Kidney capillary endothelial cell (primary cell): ENCODE results near the gene TMEM175.
"Not testable (repeated sequence)": the region's sequence is repeated elsewhere in the genome, so short reads cannot be mapped to it uniquely, and the experiment has no call there.

Source experiments
- DNase-seq: peaks from one replicate; pipeline ENCODE4 v3.0.0-alpha.2; 2018; ENCODE audit warnings: low spot score

Gene TMEM175

DNA sequence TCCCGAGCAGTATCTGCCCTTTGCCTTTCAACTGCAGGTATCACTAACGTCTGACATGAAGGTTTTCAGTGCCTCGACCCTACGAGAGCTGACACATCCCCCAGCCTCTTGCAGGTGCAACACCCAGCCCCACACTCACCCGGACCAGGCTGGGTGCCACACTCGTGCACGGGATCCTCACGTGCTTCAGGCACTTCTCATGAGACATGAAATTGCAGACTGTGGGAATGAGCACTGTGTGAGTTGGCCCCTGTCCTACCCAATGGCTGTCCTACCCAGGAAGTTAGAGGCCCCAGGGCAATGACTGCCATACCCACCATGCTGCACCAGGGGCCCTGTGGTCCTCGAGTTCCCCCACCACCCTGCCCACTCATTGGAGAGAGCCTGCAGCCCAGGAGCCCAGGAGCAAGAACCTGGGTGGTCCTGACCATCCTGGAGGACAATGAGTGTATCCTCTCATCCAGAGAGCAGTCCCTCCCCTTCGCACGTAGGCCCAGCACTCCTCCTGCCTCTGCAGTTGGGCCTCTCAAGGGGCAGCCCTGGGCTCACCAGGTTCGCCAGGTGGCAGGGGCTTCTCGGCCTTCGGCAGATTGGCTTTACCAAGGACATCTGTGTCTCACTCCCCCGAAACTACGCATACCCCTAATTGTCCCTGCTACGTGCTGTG, 38.7 kb downstream of the TMEM175 start:
- DNase-seq, result no peak

DNA sequence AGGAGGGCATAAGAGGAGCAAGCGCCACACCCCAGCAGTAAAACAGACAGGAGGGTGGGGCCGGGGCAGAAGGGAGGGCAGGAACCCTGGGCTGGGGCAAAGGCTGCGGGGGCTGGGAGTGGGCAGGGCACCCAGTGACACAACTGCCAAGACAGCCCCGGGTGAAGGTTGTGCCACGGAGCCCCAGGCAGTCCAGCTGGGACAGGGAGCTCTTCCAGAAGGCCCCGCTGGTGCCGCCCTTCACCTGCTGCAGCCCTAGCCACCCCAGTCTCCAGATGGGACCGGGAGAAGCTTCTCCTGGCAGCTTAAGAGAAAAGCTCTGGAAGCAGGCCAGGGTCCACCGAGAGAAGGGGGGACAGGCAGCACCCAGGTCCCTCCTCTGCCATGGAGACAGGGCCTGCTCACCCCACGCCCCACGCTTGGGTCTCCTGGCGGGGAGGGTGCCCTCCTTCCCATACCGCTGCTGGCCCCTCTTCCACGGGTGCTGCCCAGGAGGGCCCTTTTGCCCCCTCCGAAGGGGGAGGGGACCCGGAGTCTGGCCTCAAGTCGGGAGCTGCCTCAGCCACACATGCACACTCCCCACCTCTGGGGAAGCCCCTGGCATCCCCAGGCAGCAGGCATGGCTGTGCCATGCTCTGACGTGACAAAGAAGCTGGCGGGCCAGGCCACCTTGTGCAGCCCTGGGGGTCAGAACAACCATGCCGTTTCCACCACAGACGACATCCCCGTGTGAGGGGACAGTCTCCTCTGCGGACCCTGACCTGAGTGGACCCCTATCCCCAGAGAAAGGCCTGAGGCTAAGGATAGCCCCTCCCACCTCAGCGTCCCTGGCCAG, 39.6 kb downstream of the TMEM175 start:
- DNase-seq, result no peak

DNA sequence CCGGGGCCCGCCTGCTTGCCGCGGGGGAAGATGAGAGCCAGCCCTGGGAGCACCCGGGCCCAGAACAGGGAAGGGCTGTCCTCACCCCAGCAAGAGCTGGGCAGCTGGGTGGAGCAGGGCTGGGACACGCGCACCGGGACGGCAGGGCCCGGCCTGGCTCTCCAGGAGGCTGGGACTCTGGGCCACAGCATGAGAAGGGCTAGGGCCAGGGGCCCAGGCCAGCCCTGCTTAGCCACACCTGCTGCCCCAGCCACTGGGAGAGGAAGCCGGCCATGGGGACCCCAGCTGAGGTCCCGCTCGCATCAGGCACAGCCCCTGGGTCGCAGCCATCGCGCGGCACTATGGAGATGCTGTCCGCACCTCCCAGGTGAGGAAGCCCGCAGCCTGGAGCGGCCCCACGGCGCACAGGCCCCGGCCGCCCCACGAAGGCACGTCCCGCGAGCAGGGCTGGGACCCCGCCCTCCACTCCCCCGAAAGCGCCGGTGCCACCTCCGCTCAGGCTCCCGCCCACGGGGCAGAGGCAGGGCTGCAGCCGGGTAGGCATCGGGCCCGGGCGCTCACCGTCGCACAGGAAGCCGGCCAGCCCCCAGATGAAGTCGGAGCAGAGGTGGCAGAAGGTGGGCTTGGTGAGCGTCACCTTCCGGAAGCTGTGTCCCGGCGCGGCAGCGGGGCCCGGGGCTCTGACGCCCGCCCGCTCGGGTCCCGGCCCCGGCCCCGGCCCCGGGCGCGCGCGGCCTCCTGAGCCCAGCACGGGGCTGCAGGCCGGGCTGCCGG, 40.6 kb downstream of the TMEM175 start:
- DNase-seq, result peak; percentile 15

DNA sequence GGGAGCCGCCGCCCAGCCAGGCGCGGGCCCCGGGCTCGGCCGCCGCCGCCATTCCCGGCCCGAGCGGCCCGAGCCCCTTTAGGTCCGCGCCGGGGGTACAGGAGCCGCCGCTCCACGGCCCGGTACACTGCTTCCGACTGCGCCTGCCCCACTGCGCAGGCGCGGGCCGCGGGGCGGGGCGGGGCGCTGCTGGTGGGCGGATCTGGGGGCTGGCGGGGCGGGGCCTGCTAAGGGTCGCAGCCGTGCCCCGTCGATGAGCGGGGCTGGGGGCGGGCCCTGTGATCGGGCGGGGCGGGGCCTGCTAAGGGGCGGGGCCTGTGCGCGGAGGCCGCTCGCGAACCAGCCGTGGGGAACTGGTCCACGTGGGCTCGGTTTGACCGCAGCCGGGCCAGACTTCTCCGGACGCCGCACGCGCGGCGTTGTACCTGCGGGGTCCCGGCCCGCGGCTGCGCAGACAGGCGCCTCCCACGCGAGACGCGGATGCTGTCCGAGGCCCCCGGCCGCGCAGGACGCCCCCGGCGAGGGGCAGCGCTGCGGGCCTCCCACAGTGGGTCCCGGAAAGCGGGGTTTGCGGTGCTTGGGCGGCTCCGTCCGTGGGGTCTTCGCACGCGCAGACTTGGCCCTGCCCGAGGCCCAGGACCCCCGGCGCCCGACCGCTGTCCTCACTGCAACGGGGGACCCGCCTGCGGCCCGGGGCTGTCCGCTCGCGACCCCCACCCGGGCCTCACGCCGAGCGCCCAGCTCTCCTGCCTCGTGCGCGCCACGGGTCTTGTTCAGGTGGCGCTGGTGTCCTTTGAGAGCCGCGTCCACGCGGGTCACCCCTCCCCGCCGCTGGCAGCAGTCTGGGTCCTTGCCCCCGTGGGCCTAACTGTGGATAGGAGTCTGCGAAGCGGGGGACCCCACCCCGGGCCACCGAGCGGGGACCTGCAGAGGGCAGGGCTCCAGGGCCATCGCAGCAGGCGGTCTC, 41.5 kb downstream of the TMEM175 start, which contains the start of gene DGKQ:
TSS of gene DGKQ (minus strand) at position 139 of the 967 bp plus-strand sequence. CDS start at position 52, 87 bp downstream.
- DNase-seq, result peak; percentile 72

DNA sequence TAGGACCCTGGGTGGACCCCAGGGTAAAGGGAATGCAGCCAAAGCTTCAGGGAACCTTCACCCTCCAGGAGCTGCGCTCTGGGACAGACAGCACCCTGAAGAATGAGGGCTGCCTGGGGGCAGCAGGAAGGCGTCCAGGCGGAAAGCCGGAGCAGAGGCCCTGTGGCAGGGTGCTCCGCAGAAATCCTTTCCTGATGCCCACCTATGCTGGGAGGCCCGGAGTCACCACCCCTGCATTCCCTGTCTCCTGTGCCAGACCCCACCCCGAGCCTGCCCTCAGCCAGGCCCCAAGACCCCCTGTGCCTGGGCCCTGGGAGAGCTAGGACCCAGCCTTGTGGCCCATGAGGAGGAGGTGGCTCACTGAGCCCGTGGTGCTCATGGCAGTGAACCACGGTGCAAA, 42.4 kb downstream of the TMEM175 start:
- no peak for DNase-seq

DNA sequence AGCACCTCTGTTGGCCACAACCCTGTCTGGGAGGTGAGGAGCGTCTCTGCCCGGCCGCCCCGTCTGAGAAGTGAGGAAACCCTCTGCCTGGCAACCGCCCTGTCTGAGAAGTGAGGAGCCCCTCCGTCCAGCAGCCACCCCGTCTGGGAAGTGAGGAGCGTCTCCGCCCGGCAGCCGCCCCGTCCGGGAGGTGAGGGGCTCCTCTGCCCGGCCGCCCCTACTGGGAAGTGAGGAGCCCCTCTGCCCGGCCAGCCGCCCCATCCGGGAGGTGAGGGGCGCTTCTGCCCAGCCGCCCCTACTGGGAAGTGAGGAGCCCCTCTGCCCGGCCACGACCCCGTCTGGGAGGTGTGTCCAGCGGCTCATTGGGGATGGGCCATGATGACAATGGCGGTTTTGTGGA, 43.8 kb downstream of the TMEM175 start:
- not testable (repeated sequence) for DNase-seq

DNA sequence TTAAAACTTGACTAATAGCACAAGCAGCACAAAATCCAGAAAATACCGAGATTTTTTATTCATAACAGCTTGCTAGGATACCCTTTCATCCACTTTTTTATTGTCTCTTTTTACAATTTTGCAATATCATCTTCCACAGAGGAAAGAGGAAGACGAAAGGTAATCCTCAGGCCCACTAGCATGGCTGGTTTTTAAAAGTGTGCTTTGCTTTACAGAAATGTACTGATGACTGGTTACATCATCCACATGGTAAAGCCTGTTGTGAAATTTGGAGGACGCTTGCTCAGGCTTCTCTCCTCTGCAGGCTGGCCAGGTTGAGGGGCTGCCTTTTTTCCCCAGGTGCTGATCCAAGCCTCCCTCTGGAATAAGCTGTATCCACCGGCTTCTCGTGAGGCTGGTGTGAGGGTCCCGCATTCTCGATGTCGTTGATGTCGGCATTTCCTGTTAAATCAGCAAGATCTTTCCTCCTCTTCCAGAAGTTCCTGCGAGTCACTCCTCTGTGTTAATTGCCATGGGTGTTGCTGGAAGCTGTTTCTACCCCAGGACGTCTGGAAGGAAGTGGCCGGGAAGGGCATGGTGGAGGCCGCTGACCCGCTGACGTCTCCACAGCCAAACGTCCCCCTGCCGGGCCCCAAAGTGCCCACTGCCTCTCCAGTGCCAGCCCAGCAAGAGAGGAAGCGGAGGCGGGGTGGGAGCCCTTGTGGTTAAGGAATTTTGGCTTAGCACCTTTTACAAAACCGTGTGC, 46.9 kb downstream of the TMEM175 start:
- DNase-seq, result peak; percentile 58

DNA sequence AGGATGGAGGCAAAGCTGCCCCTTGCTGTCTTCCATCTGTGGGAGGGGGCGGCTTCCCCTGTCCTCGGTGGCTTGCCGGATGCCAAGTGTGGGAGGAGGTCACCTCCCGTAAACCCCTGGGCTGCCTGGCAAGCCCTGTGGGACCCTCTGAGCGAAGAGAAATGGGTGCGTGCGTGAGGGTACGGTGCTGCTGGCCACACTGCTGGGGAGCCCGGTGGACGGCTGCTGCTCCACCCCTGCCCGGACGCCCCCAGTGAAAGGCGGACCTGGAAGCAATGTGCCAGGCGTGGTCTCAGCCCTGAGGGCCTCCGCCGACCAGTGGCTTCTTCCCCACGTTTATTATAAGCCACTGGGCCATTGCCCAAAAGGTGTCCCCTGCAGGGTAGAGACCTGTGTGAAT, 50.0 kb downstream of the TMEM175 start:
- DNase-seq, result no peak

DNA sequence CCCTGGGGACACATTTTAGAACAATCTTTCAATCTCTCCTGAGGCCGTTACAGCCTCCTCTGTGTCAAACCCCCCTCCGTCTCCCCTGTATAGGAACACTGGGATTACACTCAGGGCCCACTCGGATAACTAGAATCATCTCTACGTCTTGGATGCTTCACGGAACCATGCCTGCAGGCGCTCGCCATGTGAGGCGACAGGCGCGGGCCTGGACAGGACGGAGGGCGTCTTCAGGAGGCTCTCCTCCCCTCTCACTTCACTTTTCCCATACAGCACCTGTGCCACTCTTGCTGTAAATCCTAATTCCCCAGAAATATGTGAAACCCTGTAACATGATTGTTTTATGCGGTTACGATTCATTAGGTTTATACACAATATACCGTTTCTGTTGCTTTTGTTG, 50.6 kb downstream of the TMEM175 start:
- no peak for DNase-seq

DNA sequence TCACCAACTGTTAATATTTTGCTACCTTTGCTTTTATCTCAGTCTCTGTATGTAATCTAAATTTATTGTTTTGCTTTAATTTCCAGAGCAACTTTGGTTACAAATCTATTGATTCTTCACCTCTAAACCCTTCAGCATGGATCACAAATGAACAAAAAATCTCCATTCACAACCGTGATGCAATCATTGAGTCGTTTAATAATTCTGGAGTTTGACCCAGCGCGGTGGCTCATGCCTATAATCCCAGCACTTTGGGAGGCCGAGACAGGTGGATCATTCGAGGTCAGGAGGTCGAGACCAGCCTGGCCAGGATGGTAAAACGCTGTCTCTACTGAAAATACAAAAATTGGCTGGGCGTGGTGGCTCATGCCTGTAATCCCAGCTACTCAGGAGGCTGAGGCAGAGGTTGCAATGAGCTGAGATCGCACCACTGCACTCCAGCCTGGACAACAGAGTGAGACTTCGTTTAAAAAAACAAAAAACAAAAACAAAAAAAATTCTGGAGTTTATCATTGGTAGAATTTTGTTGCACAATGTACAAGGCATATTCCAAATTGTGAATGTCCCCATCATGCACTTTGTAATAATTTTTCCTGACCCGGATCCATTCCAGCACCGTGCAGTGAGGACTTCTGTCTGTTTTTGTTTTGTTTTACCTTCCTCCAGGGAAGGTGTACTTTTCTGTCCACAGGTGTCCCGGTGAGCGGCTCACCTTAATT, 52.2 kb downstream of the TMEM175 start:
- DNase-seq, result no peak

DNA sequence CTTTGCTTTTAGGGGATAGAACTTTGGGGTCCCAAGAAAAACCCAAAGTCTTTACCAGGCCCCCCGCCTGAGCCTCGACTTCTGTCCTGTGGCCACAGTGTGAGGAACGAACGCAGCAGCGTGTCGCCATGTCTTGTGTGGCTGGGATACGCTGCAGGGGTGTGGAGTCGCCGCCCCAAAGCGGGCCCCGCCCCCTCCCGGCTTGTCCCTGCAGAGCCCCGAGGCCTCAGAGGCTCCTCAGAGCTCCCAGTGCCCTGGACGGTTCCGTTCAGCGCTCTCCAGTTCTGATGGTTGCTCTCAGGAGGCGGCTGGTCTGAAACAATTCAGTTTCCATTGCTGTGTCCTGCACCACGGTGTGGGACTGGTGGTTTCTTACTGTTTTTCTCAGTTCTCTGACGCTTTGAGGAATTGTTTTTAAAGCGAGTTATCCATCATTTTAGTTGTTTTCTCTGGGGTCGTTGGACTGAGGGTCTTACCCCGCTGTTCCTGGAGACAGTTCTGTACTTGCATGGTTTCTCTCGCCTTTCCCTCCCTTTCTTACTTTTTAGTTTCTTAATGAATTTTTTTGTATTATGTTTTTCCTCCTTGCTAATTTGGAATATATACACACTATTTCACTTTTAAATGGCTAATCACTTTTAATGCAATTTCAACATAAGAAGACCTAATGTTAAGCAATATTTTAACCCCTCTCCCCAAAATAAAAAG, 53.0 kb downstream of the TMEM175 start:
- no peak for DNase-seq

DNA sequence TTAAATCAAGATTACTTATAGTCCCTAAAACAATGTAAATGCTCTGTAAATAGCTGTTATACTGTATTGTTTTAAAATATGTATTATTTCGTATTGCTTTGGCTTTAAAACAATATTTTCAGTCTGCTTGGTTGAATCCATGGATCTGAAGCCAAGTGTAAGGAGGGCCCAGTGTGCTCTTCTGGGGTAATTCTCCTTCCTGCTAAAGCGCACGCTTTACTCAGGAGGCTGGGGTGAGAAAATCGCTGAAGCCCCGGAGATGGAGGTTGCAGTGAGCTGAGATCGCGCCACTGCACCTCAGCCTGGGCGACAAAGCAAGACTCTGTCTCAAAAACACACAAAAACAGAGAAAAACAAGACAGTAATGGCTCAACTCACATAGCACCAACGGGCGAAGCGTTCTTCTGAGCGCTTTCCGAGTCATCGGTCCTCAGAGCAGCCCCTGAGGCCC, 54.2 kb downstream of the TMEM175 start:
- DNase-seq, result no peak

DNA sequence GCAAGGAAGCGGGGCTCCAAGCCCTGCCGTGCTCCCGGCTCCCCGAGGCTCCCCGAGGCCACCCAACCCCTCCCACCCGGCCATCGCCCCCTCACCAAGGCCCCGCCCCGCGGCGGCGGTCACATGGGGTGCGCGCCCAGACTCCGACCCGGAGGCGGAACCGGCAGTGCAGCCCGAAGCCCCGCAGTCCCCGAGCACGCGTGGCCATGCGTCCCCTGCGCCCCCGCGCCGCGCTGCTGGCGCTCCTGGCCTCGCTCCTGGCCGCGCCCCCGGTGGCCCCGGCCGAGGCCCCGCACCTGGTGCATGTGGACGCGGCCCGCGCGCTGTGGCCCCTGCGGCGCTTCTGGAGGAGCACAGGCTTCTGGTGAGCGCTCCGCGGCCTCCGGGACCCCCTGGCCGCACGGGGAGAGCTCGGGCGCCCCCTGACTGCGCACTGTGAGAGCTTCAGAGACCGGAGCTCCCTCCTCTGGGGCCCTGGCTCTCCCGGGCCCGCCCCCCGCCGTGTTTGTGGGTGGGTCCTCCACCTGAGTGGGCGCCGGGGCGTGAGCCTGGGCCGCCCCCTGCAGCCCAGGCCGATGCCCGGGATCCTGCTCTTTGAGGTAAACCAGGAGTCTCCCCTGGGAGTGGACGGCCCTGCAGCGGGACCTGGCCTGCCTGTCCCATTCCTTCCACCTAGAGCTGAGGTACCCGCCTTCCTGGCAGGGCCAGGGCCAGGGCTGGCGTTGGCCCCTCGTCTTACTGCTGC, 54.8 kb downstream of the TMEM175 start, which contains the start of gene IDUA:
TSS of gene IDUA (plus strand) at position 166 of the 745 bp plus-strand sequence. CDS start at position 207, 41 bp downstream.
- DNase-seq, result no peak

DNA sequence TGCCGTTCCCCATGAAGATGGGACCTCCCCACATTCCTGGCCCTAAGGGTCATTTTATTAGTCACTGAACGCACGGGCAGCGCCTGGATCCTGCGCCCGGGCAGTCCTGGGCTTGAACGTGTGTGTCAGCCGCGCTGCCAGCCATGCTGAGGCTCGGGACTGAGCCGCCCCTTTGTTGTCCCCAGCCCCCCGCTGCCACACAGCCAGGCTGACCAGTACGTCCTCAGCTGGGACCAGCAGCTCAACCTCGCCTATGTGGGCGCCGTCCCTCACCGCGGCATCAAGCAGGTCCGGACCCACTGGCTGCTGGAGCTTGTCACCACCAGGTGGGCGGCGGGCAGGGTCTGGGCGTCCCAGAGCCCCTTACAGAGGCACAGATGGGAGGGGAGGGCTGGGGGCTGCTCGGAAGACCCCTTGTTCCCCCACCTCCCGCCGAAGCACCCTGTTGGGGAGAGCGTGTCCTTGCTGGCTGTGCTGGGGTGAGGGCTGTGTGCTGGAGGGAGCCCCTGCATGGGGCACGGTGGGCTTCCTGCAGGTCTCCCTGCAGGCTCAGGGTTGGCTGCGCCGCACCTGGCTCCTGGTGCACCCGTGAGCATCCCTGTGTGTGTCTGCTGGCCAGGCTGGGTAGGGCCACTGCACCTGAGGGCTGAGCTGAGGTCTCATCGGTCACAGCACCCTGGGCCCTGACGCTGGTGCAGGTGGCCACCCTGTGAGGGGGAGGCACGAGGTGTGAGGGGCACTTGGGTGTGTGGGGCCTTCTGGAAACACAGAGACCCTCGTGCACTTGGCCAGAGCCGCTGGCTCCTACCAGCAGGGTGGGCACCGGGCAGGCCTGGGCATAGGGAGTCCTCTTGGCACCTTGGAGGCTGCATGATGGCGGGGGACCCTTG, 55.6 kb downstream of the TMEM175 start:
- DNase-seq, result no peak

DNA sequence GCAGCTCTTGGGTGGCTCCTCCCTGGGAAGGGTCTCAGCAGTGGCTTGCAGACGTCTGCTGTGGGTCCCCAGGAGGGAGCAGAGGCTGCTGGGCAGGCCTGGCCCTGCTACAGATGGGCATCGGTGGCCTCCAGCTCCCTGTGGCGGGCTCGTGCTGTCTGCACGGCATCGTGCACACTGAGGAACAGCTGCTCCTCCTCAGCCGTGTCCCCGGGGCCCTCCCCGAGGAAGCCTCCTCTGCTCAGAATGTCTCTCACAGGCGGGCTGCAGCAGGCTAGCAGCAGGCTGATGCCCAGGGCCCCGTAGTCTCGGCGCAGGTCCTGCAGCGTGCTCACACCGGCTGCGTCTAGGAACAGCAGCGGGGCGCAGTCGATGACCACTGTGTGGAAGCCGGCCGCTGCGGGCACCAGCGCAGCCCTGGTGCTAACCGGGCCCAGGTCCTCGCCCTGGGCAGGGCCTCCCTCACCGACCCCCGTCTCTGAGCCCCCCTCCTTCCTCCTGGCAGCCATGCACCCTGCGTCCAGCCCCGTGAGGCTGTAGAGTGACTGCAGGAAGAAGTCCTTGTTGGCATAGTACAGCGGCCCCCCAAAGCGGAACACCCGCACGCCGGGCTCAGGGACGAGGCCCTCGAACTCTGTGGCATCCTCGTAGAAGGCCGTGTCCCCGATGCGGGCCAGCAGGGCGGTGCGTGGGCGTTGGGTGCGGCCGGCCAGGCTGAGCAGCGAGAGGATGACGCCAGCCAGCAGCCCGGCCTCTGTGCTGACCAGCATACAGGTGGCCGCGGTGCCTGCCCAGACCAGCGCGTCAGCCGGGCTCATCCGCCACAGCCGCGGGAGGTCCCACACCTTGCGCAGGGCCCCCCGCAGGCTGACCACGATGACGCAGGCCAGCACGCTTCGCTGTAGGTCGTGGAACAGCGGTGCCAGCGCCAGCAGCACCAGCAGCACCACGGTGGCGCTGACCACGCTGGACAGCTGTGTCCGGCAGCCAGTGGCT, 56.8 kb downstream of the TMEM175 start:
- no peak for DNase-seq
